Progenitor cell of endocrine pancreas (in vitro differentiated cells): ENCODE data around the gene LHFPL6. TPM values are rescaled to one million over a fixed set of nuclear protein-coding genes. Genes with fewer than 3 reads are reported as not detected.

Experiments
- DNase-seq: peaks from one replicate; pipeline ENCODE4 v3.0.0; 2021; ENCODE audit warnings: low spot score; ENCODE audit not compliant: unreplicated experiment
- H3K27ac Mint-ChIP-seq: 2 replicates; pipeline ENCODE4 v1.8.0; 2021; ENCODE audit warnings: mild to moderate bottlenecking, moderate library complexity, mixed read lengths
- H3K27me3 Mint-ChIP-seq: 2 replicates; pipeline ENCODE4 v1.8.0; 2021; ENCODE audit warnings: mixed read lengths
- H3K36me3 Mint-ChIP-seq: 2 replicates; pipeline ENCODE4 v1.8.0; 2022; ENCODE audit warnings: mixed read lengths; ENCODE audit not compliant: insufficient read depth
- H3K4me1 Mint-ChIP-seq: 2 replicates; pipeline ENCODE4 v1.8.0; 2021; ENCODE audit warnings: low read depth, mixed read lengths
- H3K4me3 Mint-ChIP-seq: 2 replicates; pipeline ENCODE4 v1.8.0; 2021; ENCODE audit warnings: low read depth, mild to moderate bottlenecking, moderate library complexity, mixed read lengths
- H3K9me3 Mint-ChIP-seq: 2 replicates; pipeline ENCODE4 v1.8.0; 2021; ENCODE audit warnings: low read depth, mixed read lengths
- total RNA-seq: library from RNA; stranded (reverse); gene quantifications from 2 replicates; pipeline ENCODE4 v1.2.1, GENCODE V29; 2021
- TF ChIP-seq, protein P1 (sequence below): fragments of 200-600 bp; sonication (generic); IDR thresholded peaks from one replicate; pipeline ENCODE4 v1.5.0; 2021; ENCODE audit warnings: antibody characterized with exemption, mild to moderate bottlenecking; ENCODE audit not compliant: unreplicated experiment

LHFPL6 gene
- total RNA-seq, 1 donor from 2014 or later = 1.0 TPM

DNA sequence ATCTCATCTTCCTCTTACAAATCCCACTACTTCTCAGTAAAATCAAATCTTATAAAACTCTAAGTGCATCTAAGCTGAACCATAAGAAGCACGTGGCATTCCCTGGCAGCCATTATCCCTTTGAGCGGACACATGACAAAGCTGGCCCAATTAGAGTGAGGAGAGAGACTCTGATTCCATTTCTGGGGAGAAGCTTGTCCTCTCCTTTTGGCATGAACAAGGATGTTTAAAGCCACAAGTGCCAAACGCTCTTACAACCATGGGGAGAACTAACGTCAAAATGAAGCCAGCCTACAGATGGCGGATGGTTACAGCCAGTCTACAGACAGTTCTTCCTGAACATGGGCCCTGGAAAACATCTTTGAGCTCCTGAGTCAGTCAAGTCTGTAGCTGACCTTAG is 231.3 kb downstream of the LHFPL6 start:
- H3K27me3 Mint-ChIP-seq = peaks cover 35% of the 10 kb centered on the region
- TF ChIP-seq, protein P1, sequence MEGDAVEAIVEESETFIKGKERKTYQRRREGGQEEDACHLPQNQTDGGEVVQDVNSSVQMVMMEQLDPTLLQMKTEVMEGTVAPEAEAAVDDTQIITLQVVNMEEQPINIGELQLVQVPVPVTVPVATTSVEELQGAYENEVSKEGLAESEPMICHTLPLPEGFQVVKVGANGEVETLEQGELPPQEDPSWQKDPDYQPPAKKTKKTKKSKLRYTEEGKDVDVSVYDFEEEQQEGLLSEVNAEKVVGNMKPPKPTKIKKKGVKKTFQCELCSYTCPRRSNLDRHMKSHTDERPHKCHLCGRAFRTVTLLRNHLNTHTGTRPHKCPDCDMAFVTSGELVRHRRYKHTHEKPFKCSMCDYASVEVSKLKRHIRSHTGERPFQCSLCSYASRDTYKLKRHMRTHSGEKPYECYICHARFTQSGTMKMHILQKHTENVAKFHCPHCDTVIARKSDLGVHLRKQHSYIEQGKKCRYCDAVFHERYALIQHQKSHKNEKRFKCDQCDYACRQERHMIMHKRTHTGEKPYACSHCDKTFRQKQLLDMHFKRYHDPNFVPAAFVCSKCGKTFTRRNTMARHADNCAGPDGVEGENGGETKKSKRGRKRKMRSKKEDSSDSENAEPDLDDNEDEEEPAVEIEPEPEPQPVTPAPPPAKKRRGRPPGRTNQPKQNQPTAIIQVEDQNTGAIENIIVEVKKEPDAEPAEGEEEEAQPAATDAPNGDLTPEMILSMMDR = no peak

DNA sequence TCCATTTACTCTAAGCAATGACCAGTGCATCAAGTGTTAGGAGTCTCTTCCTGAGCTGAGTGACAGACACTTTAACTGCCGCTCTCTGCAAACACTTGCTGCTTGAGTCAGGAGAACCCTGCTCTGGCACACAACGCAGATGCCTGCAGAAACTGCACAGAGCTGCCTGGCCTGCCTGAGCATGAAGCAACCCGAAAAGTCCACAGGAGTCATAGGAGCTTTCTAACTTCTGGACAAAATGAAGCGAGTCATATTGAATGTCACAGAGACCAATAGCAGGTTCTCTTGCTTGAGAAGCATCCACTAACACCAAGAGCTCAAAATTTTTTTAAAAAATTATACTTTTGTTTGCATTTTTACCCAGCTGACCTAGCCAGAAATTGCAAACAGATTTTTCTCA is 232.4 kb downstream of the LHFPL6 start:
- H3K36me3 Mint-ChIP-seq = no peaks in the 10 kb centered on the region
- TF ChIP-seq, protein P1 = no peak
- no peaks in the 10 kb centered on the region for H3K9me3 Mint-ChIP-seq
- H3K4me3 Mint-ChIP-seq = no peak overlapping the region
- DNase-seq = no peak
- no peaks in the 10 kb centered on the region for H3K4me1 Mint-ChIP-seq
- H3K27ac Mint-ChIP-seq = no peak overlapping the region
- H3K27me3 Mint-ChIP-seq = peaks cover 28% of the 10 kb centered on the region

More for the DNA sequence above, 231.3 kb downstream of the LHFPL6 start:
- Mint-ChIP-seq H3K27ac (no peak overlapping the region), H3K36me3 (no peaks in the 10 kb centered on the region), H3K9me3 (no peaks in the 10 kb centered on the region), H3K4me3 (no peak overlapping the region), H3K4me1 (no peaks in the 10 kb centered on the region)
- no peak for DNase-seq

DNA sequence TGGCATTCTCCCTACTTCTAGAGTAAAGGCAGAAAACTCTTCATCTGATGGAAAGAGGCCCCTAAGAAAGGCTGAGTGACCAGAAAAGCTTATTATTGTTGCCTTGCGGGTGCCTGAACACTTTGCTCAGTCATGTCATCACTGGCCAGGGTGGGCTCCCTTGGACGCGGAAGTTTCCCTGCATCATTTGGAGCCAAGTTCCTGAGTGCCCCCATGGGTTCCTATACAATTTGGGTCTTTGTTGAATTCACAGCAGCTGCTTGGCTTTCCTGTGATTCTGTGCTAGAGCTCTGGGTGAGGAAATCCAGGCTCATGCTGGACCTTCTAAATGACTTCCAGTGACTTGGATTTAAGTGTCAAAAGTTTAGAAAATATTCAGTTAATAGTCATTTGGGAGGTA is 232.9 kb downstream of the LHFPL6 start:
- DNase-seq = no peak
- no peaks in the 10 kb centered on the region for H3K9me3 Mint-ChIP-seq
- no peak overlapping the region for H3K27ac Mint-ChIP-seq
- H3K27me3 Mint-ChIP-seq = peaks cover 28% of the 10 kb centered on the region
- peaks cover 3% of the 10 kb centered on the region for H3K4me1 Mint-ChIP-seq
- no peak overlapping the region for H3K4me3 Mint-ChIP-seq
- TF ChIP-seq, protein P1 = no peak
- no peaks in the 10 kb centered on the region for H3K36me3 Mint-ChIP-seq

DNA sequence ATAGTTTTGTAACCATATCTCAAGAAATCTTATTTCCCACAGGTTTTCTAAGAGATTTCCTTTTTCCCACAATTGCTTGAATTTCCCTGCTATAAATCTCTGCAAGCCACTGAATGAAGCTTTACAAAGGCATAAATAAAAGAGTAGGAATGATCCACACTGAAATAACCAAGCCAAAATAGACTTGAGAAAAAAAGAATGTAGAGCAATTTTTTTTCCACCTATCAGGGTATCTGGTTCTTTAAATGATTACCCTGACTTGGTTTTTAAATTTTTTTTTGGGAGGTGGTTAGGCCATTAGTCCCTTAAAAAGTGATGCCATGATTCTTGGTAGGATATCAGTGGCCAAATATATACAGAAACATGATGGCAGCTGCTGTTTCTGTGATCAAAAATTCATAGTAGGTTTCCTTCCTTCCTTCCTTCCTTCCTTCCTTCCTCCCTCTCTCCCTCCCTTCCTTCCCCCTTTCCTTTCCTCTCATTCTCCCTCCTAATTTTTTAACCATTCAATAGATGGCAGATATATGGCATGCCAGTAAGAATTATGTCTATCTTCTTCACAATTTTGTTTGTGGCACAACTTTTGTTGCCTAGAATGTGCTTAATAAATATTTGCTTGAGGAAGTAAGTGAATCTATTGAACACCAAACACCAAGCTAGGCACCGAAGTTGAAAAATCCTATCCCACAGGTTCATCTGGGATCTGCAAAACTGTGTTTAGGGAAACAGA is 233.7 kb downstream of the LHFPL6 start:
- TF ChIP-seq, protein P1 = no peak
- H3K27me3 Mint-ChIP-seq = peaks cover 22% of the 10 kb centered on the region
- no peaks in the 10 kb centered on the region for H3K36me3 Mint-ChIP-seq
- peaks cover 6% of the 10 kb centered on the region for H3K4me1 Mint-ChIP-seq
- H3K27ac Mint-ChIP-seq = no peak overlapping the region
- no peak overlapping the region for H3K4me3 Mint-ChIP-seq
- no peaks in the 10 kb centered on the region for H3K9me3 Mint-ChIP-seq
- no peak for DNase-seq

DNA sequence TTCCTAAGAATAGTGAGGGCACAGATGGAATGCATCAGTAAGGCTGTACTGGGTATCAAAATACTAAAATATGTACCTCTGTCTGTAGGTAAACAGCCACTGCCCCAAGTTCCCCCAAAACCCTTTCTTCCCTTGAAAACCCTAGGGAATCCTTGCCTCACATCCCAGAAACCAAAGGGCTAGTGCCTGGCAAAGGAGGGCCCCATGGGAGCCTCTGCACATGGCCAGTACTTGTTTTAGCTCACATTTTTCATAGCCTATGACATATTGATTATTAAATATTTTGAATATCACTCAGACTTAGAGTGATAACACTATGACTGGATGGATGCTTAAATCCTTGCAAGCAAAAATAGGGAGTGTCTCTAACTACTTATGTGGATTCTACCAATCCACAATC is 237.1 kb downstream of the LHFPL6 start:
- Mint-ChIP-seq H3K27me3 (peaks cover 9% of the 10 kb centered on the region), H3K27ac (no peak overlapping the region), H3K4me1 (peaks cover 6% of the 10 kb centered on the region), H3K36me3 (no peaks in the 10 kb centered on the region), H3K9me3 (no peaks in the 10 kb centered on the region), H3K4me3 (no peak overlapping the region)
- TF ChIP-seq, protein P1 = no peak
- DNase-seq = no peak
